Ascending aorta (tissue), 2 donors: ENCODE measurements around the gene CERT1. TPM values are rescaled to one million over a fixed set of nuclear protein-coding genes. Genes with fewer than 3 reads are reported as not detected.

ENCODE experiments used
- DNase-seq, 2 donors: peaks; one replicate each; pipeline ENCODE4 v3.0.0-alpha.2; 2019; ENCODE audit warnings: low spot score in 2 of 2
- H3K27ac ChIP-seq, 2 donors: fragments of 200-600 bp; sonication (generic); one replicate each; pipeline ENCODE4 v1.5.1; 2016 to 2017; ENCODE audit warnings: mild to moderate bottlenecking in 1 of 2
- H3K27me3 ChIP-seq: fragments of 200-600 bp; sonication (generic); one replicate; pipeline ENCODE4 v1.5.1; 2017
- H3K36me3 ChIP-seq, 2 donors: fragments of 200-600 bp; sonication (generic); one replicate each; pipeline ENCODE4 v1.5.1; 2016
- H3K4me1 ChIP-seq, 2 donors: fragments of 200-600 bp; sonication (generic); one replicate each; pipeline ENCODE4 v1.5.1; 2016 to 2017; ENCODE audit warnings: mild to moderate bottlenecking in 1 of 2
- H3K4me3 ChIP-seq, 2 donors: fragments of 200-600 bp; sonication (generic); one replicate each; pipeline ENCODE4 v1.5.1; 2016 to 2017; ENCODE audit warnings: mild to moderate bottlenecking in 1 of 2
- H3K9me3 ChIP-seq, 2 donors: fragments of 200-600 bp; sonication (generic); one replicate each; pipeline ENCODE4 v1.5.1; 2016
- intact Hi-C: fragments of 100-400 bp; cut with DNase I; formaldehyde crosslinking; loops from one replicate; pipeline ENCODE4 v1.15.1; 2023
- total RNA-seq: library from RNA; depleted of rRNA; stranded (reverse); fragments of >200 nt; gene quantifications from one replicate; pipeline ENCODE4 v1.1.0, GENCODE V29; 2016
- TF ChIP-seq, protein P1 (sequence below), 3 experiments: fragments of 200-600 bp in 2 of 3; fragments of 450-650 bp in 1 of 3; sonication (generic) in 2 of 3; IDR thresholded peaks; one replicate each; pipeline ENCODE4 v1.5.1; 2016 to 2019; ENCODE audit warnings: antibody characterized with exemption in 3 of 3, mild to moderate bottlenecking in 1 of 3, moderate library complexity in 1 of 3

The CERT1 gene
- total RNA-seq, 1 donor from 2014 or later: 29.8 TPM

DNA sequence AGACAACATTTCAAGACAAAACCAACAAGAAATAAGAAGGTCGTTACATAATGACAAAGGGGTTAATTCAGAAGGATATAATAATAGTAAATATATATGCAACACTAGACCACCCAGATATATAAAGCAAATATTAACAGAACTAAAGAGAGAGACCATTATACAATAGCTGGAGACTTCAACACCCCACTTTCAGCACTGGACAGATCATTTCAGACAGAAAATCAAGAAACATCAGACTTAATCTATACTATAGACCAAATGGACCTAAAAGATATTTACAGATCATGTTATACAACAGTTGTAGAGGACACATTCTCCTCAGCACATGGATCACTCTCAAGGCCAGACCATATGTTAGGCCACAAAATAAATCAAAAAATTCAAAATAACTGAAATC is 26.8 kb downstream of the CERT1 start:
- no peak for DNase-seq
- H3K9me3 ChIP-seq: peaks cover 0 to 36% of the 10 kb centered on the region in 2 donors
- intact Hi-C loops: no loop called here
- no peaks in the 10 kb centered on the region for H3K4me1 ChIP-seq
- H3K36me3 ChIP-seq: peaks cover 0 to under 1% of the 10 kb centered on the region in 2 donors
- no peaks in the 10 kb centered on the region for H3K27me3 ChIP-seq
- H3K27ac ChIP-seq: no peak overlapping the region
- H3K4me3 ChIP-seq: no peak overlapping the region
- TF ChIP-seq, protein P1, sequence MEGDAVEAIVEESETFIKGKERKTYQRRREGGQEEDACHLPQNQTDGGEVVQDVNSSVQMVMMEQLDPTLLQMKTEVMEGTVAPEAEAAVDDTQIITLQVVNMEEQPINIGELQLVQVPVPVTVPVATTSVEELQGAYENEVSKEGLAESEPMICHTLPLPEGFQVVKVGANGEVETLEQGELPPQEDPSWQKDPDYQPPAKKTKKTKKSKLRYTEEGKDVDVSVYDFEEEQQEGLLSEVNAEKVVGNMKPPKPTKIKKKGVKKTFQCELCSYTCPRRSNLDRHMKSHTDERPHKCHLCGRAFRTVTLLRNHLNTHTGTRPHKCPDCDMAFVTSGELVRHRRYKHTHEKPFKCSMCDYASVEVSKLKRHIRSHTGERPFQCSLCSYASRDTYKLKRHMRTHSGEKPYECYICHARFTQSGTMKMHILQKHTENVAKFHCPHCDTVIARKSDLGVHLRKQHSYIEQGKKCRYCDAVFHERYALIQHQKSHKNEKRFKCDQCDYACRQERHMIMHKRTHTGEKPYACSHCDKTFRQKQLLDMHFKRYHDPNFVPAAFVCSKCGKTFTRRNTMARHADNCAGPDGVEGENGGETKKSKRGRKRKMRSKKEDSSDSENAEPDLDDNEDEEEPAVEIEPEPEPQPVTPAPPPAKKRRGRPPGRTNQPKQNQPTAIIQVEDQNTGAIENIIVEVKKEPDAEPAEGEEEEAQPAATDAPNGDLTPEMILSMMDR (IDR thresholded peaks at IDR 0.05): no peak

GRCh38 chr5:75482482-75482881 is 28.9 kb downstream of the CERT1 start:
- Histone ChIP-seq H3K4me3 (no peak overlapping the region), H3K36me3 (no peaks in the 10 kb centered on the region), H3K27me3 (no peaks in the 10 kb centered on the region), H3K9me3 (peaks cover 0 to 28% of the 10 kb centered on the region in 2 donors), H3K27ac (no peak overlapping the region), H3K4me1 (no peaks in the 10 kb centered on the region)
- no peak for DNase-seq
- TF ChIP-seq, protein P1 (IDR thresholded peaks at IDR 0.05): no peak
- intact Hi-C loops: no loop called here

GRCh38 chr5:75481024-75481423 is 30.4 kb downstream of the CERT1 start:
- Histone ChIP-seq H3K36me3 (no peaks in the 10 kb centered on the region), H3K27ac (no peak overlapping the region), H3K9me3 (peaks cover 0 to 16% of the 10 kb centered on the region in 2 donors), H3K4me3 (no peak overlapping the region), H3K4me1 (no peaks in the 10 kb centered on the region), H3K27me3 (no peaks in the 10 kb centered on the region)
- no peak for DNase-seq
- TF ChIP-seq, protein P1 (IDR thresholded peaks at IDR 0.05): no peak
- intact Hi-C loops: no loop called here

- H3K9me3 ChIP-seq: peaks cover 0 to 8% of the 10 kb centered on the region in 2 donors
- no peaks in the 10 kb centered on the region for H3K27me3 ChIP-seq
- intact Hi-C loops: no loop called here
- H3K36me3 ChIP-seq: no peaks in the 10 kb centered on the region
- no peak for DNase-seq
- no peaks in the 10 kb centered on the region for H3K4me1 ChIP-seq
- TF ChIP-seq, protein P1 (IDR thresholded peaks at IDR 0.05): no peak
- H3K27ac ChIP-seq: no peak overlapping the region
- H3K4me3 ChIP-seq: no peak overlapping the region
Observed at GRCh38 chr5:75475364-75475763, 36.1 kb downstream of the CERT1 start.

GRCh38 chr5:75473463-75473862 is 38.0 kb downstream of the CERT1 start:
- Histone ChIP-seq H3K4me1 (no peaks in the 10 kb centered on the region), H3K27ac (no peak overlapping the region), H3K9me3 (peaks cover 12 to 27% of the 10 kb centered on the region in 2 donors), H3K27me3 (no peaks in the 10 kb centered on the region), H3K36me3 (no peaks in the 10 kb centered on the region), H3K4me3 (no peak overlapping the region)
- intact Hi-C loops: no loop called here
- no peak for DNase-seq
- TF ChIP-seq, protein P1 (IDR thresholded peaks at IDR 0.05): no peak

- no peak overlapping the region for H3K4me3 ChIP-seq
Observed at GRCh38 chr5:75472973-75473372, 38.5 kb downstream of the CERT1 start.

More at GRCh38 chr5:75472973-75473372, 38.5 kb downstream of the CERT1 start:
- TF ChIP-seq, protein P1 (IDR thresholded peaks at IDR 0.05): no peak
- H3K27me3 ChIP-seq: no peaks in the 10 kb centered on the region
- no peak for DNase-seq
- H3K27ac ChIP-seq: no peak overlapping the region
- H3K9me3 ChIP-seq: peaks cover 16 to 32% of the 10 kb centered on the region in 2 donors
- no peaks in the 10 kb centered on the region for H3K4me1 ChIP-seq
- intact Hi-C loops: no loop called here
- H3K36me3 ChIP-seq: no peaks in the 10 kb centered on the region
